ENCODE measurements around the gene GPR15LG.

The GPR15LG gene

DNA sequence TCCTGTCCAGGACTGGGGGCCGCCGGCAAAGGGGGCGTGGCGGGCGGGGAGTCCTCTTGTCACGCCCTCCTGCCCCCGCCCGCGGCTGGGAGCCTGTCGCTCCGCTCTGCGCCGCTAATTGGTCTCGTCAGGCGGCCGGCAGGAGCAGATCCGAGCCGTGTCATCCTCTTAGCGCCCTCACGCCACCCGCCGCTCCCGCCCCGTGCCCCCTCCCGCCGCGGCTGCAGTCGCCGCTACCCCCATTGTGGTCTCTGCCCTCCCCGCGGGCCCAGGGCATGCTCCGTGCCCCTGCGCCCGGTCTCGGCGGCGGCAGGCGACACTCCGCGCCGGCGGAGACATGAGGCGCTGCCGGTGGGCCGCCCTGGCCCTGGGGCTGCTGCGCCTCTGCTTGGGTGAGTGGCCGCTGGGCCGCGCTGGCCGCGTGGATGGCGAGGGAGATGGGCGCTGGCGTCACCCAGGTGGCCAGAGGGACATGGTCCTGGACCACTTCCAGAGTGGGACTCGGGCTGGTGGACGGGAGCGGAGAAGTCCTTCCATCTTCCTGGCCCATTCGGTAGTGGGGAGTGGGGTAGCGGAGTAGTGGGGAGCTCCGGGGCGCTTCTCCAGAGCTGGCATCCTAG, 20.9 kb downstream of the GPR15LG start, which contains the start of gene CDHR1:
TSS of gene CDHR1 (plus strand) at position 114 of the 620 bp plus-strand sequence. CDS start at position 338, 224 bp downstream.
- DNase-seq, result peak; percentile 54

DNA sequence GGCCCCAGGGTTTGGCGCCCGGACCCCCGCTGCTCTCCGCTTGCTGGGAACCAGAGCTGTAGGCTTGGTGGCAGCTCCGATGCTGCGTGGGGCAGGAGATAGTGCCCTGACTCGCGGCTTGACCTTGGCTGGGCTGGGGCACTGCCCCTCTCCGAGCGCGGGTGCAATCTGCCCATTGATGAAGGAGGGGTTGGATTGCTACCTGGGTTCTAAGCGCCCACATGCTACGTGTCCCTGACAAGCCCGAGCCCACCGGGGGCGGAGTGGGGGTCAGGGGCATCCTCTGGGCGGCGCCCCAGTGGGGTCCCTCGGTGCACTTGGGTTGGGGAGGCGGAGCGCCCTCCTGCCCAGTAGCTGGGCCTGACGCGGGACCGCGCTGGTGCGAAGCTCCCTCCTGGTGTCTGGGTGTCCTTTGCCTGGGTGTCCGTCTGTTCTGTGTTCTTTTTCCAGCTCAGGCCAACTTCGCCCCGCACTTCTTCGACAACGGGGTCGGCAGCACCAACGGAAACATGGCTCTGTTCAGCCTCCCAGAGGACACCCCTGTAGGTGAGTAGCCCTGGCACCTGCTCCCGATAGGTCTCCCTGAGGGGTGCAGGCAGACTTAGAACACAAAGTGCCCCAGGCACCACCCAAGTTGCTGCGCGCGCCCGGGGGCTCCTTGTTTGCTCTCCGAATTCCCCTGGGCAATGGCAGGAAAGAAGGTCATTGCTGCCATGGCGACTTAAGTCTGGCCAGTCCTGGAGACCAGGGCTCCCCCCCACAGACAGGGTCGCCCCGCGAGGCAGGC, 21.6 kb downstream of the GPR15LG start:
- no peak for DNase-seq

DNA sequence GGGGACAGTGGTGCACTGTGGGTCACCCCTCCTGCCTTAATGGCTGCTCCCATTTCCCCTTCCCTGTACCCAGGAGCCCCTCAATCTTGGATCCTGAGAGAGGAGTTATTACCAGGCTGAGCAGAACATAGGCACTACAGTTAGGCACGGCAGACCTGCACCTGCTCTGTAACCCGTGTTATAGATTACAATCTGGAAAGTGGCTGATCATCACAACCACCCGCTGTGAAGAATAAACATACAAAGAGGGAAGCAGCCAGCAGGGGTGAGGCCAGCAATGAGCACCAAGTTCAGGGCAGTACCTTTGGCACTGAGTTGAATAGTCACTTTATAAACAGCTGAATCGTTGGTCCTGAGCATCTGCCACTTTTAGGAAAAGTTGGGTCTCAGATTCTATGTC, 22.5 kb downstream of the GPR15LG start:
- no peak for DNase-seq

GRCh38 chr10:84196941-84197340, 23.3 kb downstream of the GPR15LG start:
- no peak for DNase-seq

- no peak for DNase-seq
Measured at GRCh38 chr10:84197643-84198042, 24.0 kb downstream of the GPR15LG start.

DNA sequence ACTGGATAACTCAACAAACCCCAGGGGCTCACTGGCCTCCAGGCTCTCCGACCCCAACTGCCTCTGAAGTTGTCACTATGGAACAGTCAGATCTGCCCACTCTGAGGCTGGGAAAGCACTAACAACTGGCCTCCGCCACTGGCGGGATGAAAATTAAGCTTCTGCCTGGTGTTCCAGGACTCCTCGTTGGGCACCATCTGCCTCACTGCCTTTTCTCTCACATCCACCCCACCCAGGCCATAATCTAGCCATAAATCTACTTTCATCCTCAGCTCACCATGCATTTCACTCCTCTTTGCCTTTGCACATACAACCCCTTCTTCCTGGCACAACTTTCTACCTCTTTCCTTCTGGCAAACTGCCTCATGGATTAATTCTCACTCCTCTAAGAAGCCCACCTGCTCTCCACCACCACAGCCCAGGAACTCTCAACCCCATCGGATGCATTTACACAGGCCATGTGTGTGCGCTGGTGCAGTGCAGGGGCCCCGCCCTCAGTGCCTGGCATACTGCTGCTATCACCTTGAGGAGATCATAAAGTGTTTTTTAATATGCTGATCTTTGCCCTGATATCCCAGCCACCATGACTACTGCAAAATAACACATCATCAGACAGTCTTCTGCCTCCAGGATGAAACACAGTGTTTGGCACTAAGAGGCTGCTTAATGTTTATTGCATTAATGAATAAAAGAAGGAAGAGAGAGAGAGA, 24.8 kb downstream of the GPR15LG start:
- no peak for DNase-seq

DNA sequence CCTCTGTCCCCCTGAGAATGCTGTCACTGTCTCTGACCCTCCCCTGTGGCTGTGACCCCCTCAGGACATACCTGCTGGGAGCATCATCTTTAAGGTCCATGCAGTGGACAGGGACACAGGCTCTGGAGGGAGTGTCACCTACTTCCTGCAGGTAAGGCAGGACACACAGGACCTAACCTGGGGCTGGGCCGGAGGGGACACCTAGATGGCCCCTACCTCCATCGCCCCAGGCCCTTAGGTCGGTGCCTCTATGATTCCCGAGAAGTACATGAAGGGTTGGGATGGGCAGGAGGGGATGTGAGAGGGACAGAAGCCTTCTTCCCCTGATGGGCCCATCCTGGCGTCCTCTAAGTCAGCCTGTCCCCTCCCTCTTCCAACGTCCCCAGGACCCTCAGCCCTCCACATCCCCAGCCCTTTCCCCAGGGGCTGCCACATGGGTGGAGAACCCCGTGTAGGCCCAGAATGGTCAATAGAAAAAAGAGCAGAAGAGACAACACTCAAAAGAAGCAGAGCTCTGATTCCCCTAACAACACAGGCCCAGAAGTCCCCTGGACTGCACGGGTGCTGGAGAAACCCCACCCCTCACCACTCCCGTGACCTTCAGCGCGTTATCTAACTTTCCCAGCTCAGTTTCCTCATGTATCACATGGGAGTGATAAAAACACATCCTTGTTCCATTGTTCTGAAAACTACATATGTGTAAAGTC, 27.1 kb downstream of the GPR15LG start:
- no peak for DNase-seq

GRCh38 chr10:84201244-84201606, 27.6 kb downstream of the GPR15LG start:
- no peak for DNase-seq

DNA sequence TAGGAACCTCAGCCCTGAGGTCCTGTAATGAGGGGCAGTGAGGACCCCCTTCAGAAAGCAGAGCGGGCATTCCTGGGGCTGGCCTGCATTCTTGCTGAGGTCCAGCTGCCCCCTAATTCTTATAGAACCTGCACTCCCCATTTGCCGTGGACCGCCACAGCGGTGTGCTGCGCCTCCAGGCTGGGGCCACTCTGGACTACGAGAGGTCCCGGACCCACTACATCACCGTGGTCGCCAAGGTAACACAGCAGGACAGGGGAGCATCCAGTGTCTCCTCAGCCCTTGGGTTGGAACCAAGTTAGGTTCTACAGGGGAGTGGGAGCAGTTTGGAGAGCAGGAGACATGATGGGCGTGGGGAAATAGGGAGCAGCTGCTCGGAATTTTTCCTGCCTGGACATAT, 28.1 kb downstream of the GPR15LG start:
- DNase-seq, result no peak

DNA sequence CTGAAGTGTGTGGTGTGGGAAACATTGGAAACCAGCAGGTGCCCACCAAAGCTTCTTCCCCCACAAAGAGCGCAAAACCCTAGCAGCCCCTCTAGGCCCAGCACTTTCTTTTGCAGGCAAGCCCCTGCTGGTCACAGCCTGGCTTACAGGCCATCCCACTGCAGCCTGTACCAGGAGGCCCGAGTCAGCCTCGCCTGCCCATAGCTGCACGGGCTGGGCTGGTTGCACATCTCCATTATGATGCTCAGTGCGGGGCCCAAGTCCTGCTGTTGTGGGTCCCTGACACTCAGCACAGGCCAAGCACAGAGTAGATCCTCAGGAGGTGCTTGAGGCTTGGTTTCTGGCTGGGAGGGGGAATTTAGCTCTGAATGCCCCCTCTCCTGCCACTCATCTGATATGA, 28.7 kb downstream of the GPR15LG start:
- DNase-seq, result no peak

GRCh38 chr10:84204122-84204521, 30.5 kb downstream of the GPR15LG start:
- no peak for DNase-seq

DNA sequence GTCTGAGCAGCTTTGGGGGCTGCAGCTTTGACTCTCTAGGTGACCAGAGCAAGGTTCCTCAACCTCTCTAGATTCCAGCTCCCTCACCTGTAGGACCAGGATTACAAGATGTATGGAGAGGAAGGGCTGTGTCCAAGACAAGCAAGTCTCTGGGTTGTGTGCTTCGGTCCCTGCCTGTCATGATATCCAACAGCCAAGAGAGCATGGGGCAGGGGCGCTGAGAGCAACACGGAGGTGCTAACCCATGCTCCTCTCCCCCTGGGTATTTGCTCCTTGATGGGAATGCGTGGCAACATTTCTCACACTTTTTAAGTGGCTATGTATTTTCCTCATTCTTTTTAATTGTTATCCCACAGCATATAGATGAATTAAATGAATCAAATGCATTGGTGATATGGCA, 31.0 kb downstream of the GPR15LG start:
- no peak for DNase-seq

DNA sequence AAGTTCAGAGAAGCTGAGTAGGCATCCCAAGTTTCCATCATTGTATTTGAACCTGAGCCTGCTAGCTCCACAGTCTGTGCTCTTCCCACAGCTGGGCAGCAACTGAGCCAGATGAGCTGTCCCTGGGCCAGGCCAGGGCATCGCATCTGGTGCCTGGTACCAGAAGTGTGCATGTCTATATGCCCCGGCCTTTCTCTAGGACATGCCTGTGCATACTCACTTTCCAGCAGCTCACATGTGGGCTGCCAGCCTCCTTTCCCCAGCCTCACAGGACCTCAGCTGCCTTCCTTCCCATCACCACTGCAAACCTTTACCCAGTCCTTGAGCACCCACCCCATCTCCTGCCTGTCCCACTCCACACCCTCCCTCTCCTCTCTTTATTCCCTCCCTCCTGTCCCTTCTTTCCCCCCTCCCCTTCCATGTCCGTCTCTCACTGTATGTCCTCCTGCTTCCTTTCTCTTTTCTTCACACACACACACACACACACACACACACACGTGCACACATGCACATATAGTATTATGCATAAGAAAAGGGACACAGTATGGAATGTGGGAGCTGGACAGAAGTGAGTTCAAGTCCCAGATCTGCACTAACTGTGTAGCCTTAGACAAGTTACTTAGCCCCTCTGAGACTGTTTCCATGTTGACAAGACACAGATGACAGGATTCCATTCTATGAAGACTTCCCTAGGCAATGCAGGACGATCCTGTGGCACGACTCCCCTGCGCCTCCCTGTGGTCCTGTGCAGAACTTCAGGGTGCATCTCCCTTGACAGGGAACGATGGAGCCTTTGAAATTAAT, 31.6 kb downstream of the GPR15LG start:
- peak; percentile 79 for DNase-seq

- DNase-seq, result no peak
Measured at GRCh38 chr10:84205853-84206525, 32.4 kb downstream of the GPR15LG start.

GRCh38 chr10:84208023-84208422, 34.4 kb downstream of the GPR15LG start:
- no peak for DNase-seq

DNA sequence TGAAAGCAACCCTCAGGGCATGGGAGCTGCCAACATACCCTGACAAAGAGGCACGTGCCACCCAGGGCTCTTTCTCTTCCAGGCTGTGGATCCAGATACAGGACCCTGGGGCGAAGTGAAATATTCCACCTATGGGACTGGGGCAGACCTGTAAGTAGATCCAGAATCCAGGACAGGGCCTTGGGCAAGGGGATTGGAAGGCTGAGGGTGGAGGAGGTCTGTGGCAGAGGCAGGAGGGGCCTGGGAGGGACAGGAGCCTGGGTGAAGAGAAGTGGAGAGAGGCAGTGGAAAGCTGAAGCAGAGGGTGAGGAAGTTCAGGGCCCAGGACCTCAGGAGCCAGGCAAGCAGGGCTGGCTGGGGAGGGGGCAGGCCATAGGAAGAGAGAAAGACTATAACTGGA, 38.0 kb downstream of the GPR15LG start:
- no peak for DNase-seq

GRCh38 chr10:84212014-84212413, 38.4 kb downstream of the GPR15LG start:
- DNase-seq, result no peak

DNA sequence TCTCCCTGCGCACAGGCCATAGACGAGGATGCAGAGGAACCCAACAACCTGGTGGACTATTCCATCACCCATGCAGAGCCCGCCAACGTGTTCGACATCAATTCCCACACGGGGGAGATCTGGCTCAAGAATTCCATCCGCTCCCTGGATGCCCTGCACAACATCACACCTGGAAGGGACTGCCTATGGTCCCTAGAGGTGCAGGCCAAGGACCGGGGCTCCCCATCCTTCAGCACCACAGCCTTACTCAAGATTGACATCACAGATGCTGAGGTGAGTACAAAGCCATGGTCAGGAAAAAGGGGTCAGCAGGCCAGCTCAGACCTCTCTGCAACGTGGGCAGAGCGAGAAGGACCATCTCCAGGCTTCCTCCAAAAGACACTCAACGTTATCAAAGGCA, 39.5 kb downstream of the GPR15LG start:
- DNase-seq, result no peak

DNA sequence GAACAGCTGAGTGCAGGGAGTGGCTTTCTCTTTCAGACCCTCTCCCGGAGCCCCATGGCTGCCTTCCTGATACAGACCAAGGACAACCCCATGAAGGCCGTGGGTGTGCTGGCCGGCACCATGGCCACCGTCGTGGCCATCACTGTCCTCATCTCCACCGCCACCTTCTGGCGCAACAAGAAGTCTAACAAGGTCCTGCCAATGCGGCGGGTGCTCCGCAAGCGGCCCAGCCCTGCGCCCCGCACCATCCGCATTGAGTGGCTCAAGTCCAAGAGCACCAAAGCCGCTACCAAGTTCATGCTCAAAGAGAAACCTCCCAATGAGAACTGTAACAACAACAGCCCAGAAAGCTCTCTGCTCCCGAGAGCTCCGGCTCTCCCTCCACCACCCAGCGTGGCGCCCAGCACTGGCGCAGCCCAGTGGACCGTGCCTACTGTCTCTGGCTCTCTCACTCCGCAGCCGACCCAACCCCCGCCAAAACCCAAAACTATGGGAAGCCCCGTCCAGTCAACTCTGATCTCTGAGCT, 40.5 kb downstream of the GPR15LG start:
- DNase-seq, result no peak

GRCh38 chr10:84214612-84215235, 41.1 kb downstream of the GPR15LG start:
- peak; percentile 24 for DNase-seq

GRCh38 chr10:84216834-84217233, 43.2 kb downstream of the GPR15LG start:
- no peak for DNase-seq
